ENCODE measurements around the gene VIPAS39. TPM values are rescaled to one million over a fixed set of nuclear protein-coding genes. Genes with fewer than 3 reads are reported as not detected.

The VIPAS39 gene
- total RNA-seq, 1 experiment from 2014 or later, result 18.5 TPM

GRCh38 chr14:77426396-77426795 is 31.0 kb downstream of the VIPAS39 start:
- no peak overlapping the region for H4K91ac ChIP-seq (ENCODE audit: insufficient read length, low read depth, low read length)
- no peak overlapping the region for H3K4me3 Mint-ChIP-seq
- DNase-seq, result no peak
- no peaks in the 10 kb centered on the region for H3K27me3 Mint-ChIP-seq (ENCODE audit: low read depth)
- H3K23ac ChIP-seq (ENCODE audit: insufficient read length, low read depth, low read length), result no peak overlapping the region
- no peak overlapping the region for H3K18ac ChIP-seq (ENCODE audit: insufficient read length, low read depth, low read length)
- H3K4me1 Mint-ChIP-seq, result peaks cover 9% of the 10 kb centered on the region in 2 experiments
- WGBS (ENCODE audit: extremely low coverage, insufficient read length, low lambda C conversion rate), result no CpG with 5 or more reads among the region's 3 CpGs
- no peaks in the 10 kb centered on the region for H3K9me3 Mint-ChIP-seq
- H3T11ph ChIP-seq (ENCODE audit: low read length), result no peak overlapping the region
- no peaks in the 10 kb centered on the region for H3K9me3 ChIP-seq (ENCODE audit: control insufficient read depth, low read depth, low read length)
- no peak overlapping the region for H2BK120ac ChIP-seq (ENCODE audit: low read depth, low read length, poor library complexity, severe bottlenecking)
- H2BK20ac ChIP-seq (ENCODE audit: low read depth, low read length, poor library complexity, severe bottlenecking), result no peak overlapping the region
- H3K4me1 ChIP-seq (ENCODE audit: insufficient read depth, low read length), result no peaks in the 10 kb centered on the region; the same call in 1 of the 2 replicates
- H3K23me2 ChIP-seq (ENCODE audit: insufficient read length, low read depth, low read length, poor library complexity, severe bottlenecking), result no peaks in the 10 kb centered on the region
- H4K20me1 ChIP-seq (ENCODE audit: control insufficient read depth, insufficient read depth, insufficient read length), result no peaks in the 10 kb centered on the region
- no peak overlapping the region for H3K4ac ChIP-seq (ENCODE audit: low read depth, low read length)
- H4K5ac ChIP-seq (ENCODE audit: insufficient read length, low read depth, low read length), result no peak overlapping the region
- no peak overlapping the region for H3K14ac ChIP-seq (ENCODE audit: insufficient read depth, low read length)
- H3K79me1 ChIP-seq (ENCODE audit: insufficient read depth, low read depth, low read length, poor library complexity, severe bottlenecking), result no peaks in the 10 kb centered on the region
- H2AK5ac ChIP-seq (ENCODE audit: insufficient read length, low read length), result no peak overlapping the region
- no peak overlapping the region for H3K4me2 ChIP-seq (ENCODE audit: insufficient read depth, insufficient read length, low read length)
- no peaks in the 10 kb centered on the region for H3K27me3 ChIP-seq (ENCODE audit: insufficient read depth, low read length)
- no peak overlapping the region for H2AFZ ChIP-seq (ENCODE audit: low read length)
- no peak overlapping the region for H2BK5ac ChIP-seq (ENCODE audit: insufficient read length, low read length)
- no peak overlapping the region for H4K8ac ChIP-seq (replicated peaks; ENCODE audit: insufficient read length, low read depth, low read length)
- H3K56ac ChIP-seq (ENCODE audit: insufficient read length, low read depth, low read length), result no peak overlapping the region
- no peak overlapping the region for H3K9ac ChIP-seq (ENCODE audit: extremely low read depth, insufficient read length, low read length)
- TF ChIP-seq CTCF (conservative IDR thresholded peaks at IDR 0.05), result no peak
- no peak overlapping the region for H2BK15ac ChIP-seq (ENCODE audit: low read depth, low read length)
- no peak overlapping the region for H3K27ac Mint-ChIP-seq
- no peak overlapping the region for H3K27ac ChIP-seq (ENCODE audit: insufficient read length, low read depth, low read length)
- H3K36me3 Mint-ChIP-seq (ENCODE audit: insufficient read depth in 1 of 3, low read depth in 3 of 3), result peaks cover 18 to 66% (median 61%) of the 10 kb centered on the region in 3 experiments
- H2BK12ac ChIP-seq (ENCODE audit: insufficient read length, low read depth, low read length), result no peak overlapping the region
- no peaks in the 10 kb centered on the region for H3K79me2 ChIP-seq (ENCODE audit: insufficient read depth, low read length)
